Limb (tissue), 2 donors: ENCODE results near the gene TAAR5.
A peak's percentile ranks its signal among the peaks of the same experiment; 100 is the strongest.
"Not testable (repeated sequence)": the region's sequence is repeated elsewhere in the genome, so short reads cannot be mapped to it uniquely, and the experiment has no call there.

Experiments
- DNase-seq, 2 donors: peaks; one replicate each; pipeline ENCODE4 v3.0.0-alpha.2; 2016; ENCODE audit errors: extremely low spot score in 2 of 2

TAAR5 gene

GRCh38 chr6:132589454-132589853, at the start of gene TAAR5:
Gene TAAR5, minus strand, starts transcription at chr6:132589741. Its CDS starts 55 bp downstream, at chr6:132589686.
- no peak for DNase-seq

- not testable (repeated sequence) for DNase-seq
These were observed 47.6 kb upstream of the TAAR5 start for GRCh38 chr6:132637135-132637534.

GRCh38 chr6:132635906-132636305, 46.4 kb upstream of the TAAR5 start:
- not testable (repeated sequence) for DNase-seq

- DNase-seq, result not testable (repeated sequence)
These were observed 45.7 kb upstream of the TAAR5 start for GRCh38 chr6:132635288-132635687.

GRCh38 chr6:132634796-132635195, 45.3 kb upstream of the TAAR5 start:
- no peak for DNase-seq

GRCh38 chr6:132633362-132633761, 43.8 kb upstream of the TAAR5 start:
- no peak for DNase-seq

GRCh38 chr6:132624175-132624574, 34.6 kb upstream of the TAAR5 start, which contains the start of gene TAAR2:
Gene TAAR2, minus strand, starts transcription at chr6:132624275. Its CDS starts 0 bp downstream, at chr6:132624275.
- DNase-seq, result no peak

- peak in 1 of 2 donors; percentile 8 for DNase-seq
These were observed 33.7 kb upstream of the TAAR5 start for GRCh38 chr6:132623106-132623845.

- no peak for DNase-seq
These were observed 27.1 kb upstream of the TAAR5 start for GRCh38 chr6:132616677-132617076.

- no peak for DNase-seq
These were observed 25.0 kb upstream of the TAAR5 start for GRCh38 chr6:132614554-132614953.

GRCh38 chr6:132612449-132613108, 23.0 kb upstream of the TAAR5 start:
- DNase-seq, result no peak

- no peak for DNase-seq
These were observed 22.1 kb upstream of the TAAR5 start for GRCh38 chr6:132611616-132612015.

GRCh38 chr6:132607544-132608233, 18.1 kb upstream of the TAAR5 start:
- no peak for DNase-seq

GRCh38 chr6:132604635-132605152, 15.2 kb upstream of the TAAR5 start:
- DNase-seq, result no peak

- not testable (repeated sequence) for DNase-seq
These were observed 11.4 kb upstream of the TAAR5 start for GRCh38 chr6:132600900-132601299.

- no peak for DNase-seq
These were observed 8.9 kb upstream of the TAAR5 start for GRCh38 chr6:132598473-132598872.

- DNase-seq, result no peak
These were observed 6.7 kb upstream of the TAAR5 start for GRCh38 chr6:132596201-132596600.

- no peak for DNase-seq
These were observed 3.3 kb upstream of the TAAR5 start for GRCh38 chr6:132592855-132593254.

GRCh38 chr6:132590362-132590761, 821 bp upstream of the TAAR5 start:
- DNase-seq, result no peak

GRCh38 chr6:132587424-132587823, 2.1 kb downstream of the TAAR5 start:
- no peak for DNase-seq

GRCh38 chr6:132584698-132585097, 4.8 kb downstream of the TAAR5 start:
- DNase-seq, result no peak

GRCh38 chr6:132571774-132572173, 17.8 kb downstream of the TAAR5 start:
- no peak for DNase-seq
